NCI-H128 (cell line): ENCODE data around the gene FBLN1.

Experiments
- DNase-seq: peaks from one replicate; lab custom pipeline; 2025; ENCODE audit not compliant: unreplicated experiment; lab: John Stamatoyannopoulos, UW

Gene FBLN1

GRCh38 chr22:45562537-45563361, 60.1 kb downstream of the FBLN1 start:
- no peak for DNase-seq

DNA sequence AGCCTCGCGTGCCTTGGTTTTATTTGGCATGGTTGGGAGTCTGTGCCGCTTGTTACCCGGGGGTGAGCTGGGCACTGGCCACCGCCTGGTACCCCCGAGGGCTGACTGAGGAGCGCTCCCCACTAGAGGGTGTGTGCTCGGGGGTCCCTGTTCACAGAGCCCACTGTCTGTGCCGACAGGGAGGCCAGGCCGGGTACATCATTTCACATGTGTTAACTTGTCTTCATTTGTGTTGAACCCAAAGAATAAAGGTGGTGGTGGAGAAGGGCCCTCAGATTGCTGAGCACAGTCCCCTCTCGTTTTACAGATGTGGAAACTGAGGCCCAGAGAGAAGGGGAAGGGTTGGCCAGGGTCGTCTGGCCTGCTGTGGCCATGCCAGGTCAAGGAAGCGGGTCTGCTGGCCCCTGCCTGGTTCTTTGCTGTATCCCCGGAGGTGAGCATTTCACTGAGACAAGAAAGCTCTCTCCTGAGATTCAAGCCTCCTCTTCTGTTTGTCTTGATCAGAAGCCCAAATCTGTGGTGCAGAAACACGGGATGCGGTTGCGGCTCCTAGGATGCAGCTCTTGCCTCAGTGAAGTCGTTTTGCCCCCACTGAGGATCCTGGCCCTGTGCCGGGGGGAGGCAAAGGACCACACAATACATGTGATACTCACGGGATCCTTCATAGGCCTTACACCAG, 60.8 kb downstream of the FBLN1 start:
- no peak for DNase-seq

- DNase-seq = no peak
Observed at GRCh38 chr22:45564349-45565030, 61.8 kb downstream of the FBLN1 start.

DNA sequence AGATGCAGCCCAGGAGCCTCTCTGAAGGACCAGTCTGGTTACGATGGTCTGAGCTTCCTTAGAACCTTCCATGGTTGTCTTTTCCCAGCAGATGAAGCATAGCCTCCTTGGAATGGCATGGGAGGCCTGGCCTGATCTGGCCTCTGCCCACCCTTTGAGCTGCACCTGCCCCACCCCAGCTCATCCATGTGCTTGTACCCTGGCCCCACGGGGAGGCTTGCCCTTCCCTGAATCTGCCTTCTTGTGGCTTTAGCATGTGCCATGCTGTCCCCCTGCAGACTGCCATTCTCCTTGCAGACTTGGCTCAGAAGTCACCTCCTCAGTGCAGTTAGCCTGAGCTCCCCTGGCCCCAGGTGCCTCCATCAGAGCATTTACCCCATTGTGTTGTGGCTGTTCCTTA, 62.5 kb downstream of the FBLN1 start:
- DNase-seq = no peak

DNA sequence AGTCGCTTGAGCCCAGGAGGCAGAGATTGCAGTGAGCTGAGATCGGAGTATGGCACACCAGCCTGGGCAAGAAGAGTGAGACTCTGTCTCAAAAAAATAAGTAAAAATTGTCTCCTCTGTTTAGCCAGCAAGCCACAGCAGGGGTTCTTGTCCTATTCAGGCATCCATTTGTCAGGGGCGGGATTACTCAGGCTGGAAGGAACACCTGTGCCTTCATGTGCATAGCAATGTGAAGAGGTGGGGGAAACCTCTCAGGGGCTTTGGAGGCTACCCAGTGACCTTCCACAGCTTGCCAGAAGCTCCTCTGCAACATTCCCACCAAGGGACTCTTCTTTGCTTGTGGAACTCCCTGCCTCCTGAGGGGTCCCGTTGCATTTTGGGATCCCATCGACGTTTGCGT, 63.3 kb downstream of the FBLN1 start:
- no peak for DNase-seq

GRCh38 chr22:45568213-45568612, 65.5 kb downstream of the FBLN1 start:
- DNase-seq = no peak

GRCh38 chr22:45571089-45571488, 68.4 kb downstream of the FBLN1 start:
- DNase-seq = no peak

DNA sequence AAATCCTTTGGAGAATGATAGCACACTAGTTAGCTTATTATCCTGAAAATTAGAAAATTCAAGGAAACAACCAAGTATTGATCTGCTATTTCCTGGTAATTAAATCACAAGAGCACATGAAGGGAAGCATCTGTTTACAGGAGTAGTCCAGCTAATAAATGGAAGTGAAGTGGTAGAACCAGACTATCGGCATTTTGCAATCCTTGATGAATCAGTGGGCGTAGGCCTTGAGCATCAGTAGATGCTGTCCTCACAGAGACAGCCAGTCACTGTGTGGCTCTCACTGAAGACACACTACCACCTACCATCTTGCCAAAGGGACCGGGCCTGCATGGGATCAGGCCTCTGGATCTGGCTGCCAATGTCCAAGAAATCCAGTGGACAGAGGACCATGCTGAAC, 69.8 kb downstream of the FBLN1 start:
- DNase-seq = no peak

DNA sequence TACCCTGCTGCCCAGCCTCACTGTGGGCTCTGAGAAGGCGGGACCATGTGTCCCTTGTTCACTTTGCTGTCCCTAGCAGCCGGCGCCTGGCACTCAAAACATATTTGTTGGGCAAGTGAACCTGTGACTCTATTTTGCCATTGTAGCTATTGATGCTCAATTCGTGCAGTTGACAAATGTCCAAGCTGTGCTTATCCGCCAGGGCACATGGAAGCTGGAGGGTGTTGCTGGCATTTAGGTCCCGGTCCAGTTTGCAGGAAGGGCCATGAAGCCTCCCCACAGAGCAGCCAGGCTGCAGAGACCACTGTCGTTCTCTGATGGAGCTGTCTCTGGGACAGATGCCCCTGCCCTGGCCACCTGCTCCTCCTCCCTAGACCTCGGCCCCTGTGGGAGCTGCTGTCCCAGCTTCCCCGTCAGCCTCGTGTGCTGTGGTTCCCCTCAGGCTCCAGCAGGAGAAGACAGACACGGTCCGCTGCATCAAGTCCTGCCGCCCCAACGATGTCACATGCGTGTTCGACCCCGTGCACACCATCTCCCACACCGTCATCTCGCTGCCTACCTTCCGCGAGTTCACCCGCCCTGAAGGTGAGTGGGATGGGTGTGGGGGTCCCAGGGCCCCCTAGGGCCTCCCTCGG, 71.5 kb downstream of the FBLN1 start:
- no peak for DNase-seq

DNA sequence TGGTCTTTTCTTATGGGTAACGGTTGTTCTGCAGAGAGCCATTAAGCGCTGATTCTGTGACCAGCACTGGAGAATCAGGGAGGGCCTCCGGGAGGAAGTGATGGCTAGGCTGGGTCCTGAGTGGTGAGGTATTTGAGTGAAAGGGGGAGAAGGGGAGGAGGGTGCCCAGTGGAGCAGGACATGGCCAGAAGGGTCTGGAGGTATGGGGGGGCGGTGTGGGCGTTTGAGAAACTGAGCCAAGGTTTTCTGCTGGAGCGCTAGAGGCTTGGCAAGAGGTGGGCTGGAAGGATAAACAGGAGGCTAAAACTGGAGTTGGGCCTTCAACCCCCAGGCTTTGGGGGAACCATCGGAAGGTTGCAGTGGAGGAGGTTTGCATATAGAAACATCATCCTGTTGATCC, 72.5 kb downstream of the FBLN1 start:
- no peak for DNase-seq

- DNase-seq = no peak
Observed at GRCh38 chr22:45575607-45576272, 73.1 kb downstream of the FBLN1 start.

GRCh38 chr22:45576273-45576625, 73.6 kb downstream of the FBLN1 start:
- DNase-seq = no peak

DNA sequence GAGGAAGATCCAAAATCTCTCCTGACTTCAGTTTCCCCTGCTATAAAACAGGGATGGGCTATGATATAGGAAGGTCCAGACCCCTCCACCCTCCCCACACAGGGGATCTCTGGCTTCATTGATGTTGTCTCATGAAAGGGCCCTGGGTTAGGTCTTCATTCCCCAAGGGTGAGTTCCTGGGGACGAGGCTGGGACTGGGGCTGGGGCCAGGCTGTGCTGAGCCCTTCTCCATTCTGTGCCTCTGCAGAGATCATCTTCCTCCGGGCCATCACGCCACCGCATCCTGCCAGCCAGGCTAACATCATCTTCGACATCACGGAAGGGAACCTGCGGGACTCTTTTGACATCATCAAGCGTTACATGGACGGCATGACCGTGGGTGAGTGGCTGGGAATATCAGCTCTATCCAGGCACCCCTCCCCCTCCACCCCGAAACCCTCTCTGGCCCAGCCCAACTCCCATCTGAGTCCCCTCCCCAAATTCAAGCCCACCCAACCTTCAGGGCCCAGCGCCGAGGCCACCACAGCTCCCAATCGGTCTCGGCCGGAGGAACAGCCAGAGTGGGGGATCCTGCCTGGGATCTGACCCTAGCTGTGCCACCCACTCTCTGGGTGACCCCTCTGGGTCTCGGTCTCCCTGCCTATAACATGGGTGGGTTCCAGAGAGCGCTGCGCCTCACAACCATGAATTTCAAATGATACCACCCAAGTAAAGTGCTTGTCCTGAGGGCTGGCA, 74.2 kb downstream of the FBLN1 start:
- no peak for DNase-seq

DNA sequence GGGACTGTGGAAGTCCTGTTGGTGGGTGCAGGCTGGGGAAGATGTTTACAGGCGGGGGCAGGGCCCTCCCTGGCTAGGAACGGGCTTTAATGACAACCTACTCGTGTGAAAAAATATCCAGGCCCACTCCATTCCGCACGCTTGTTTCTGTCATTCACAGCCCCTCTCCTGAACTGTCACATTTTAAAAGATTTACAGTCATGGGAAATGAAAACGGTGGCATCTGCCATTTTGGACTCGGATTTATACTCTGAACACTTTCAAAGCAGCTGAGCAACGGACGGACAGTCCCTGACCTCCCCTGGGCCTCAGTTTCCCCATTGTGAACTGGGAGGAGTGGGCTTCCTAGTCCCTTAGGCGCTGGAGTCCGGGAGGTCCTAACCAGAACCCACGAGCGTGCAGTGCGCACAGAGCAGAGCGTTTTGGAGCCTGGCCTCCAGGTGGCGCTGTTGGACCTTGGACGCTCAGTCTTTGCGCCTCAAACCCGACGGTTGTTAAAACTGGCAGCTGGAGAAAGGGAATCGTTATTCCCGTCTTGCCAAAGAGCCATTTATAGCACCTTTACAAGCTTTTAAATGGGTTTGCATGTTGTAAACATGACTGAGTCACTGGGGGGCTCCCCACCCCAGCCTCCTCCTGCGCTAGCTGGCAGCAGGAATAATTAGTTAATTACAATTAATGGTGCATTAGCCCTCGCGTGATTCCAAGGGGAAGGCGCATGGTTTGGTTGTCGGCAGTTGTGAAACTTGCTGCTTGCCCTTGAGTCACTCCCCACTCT, 75.3 kb downstream of the FBLN1 start:
- peak; percentile 54 for DNase-seq

GRCh38 chr22:45578524-45579147, 76.0 kb downstream of the FBLN1 start:
- no peak for DNase-seq

GRCh38 chr22:45579306-45579705, 76.6 kb downstream of the FBLN1 start:
- no peak for DNase-seq

- DNase-seq = no peak
Observed at GRCh38 chr22:45579806-45580725, 77.4 kb downstream of the FBLN1 start.

DNA sequence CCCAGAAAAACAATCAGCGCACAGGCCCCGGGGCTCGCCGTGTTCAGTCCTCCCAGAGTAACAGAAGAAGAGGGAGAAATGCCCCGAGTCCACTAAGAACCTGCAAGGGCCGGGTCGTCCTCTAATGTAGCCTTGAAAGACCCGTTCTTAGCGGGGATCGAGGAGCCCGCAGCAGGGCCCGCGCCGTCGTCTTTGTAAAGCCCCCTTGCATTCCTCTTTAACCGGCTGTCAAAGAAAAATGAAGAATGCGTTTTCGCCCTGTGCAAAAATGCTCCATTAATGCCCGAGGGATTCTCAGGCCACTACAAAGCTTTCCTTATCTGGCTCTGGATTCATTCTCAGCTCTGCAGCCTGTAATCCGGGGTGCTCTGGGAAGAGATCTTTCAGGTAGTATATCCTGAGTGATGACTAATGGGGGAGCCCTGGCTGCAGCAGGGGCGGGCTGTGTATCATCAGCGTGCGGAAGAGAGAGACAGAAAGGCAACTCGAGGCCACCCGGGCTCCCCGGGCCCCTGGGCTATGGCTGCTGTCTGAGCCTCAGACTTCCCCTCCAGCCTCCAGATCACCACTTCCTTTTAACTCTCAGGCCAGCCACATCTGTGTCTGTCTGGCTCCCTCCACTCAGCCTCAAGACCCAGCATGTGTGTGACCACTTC, 78.2 kb downstream of the FBLN1 start:
- DNase-seq = no peak
